ENCODE data around the gene QSOX1.
A peak's percentile ranks its signal among the peaks of the same experiment; 100 is the strongest.

The QSOX1 gene

GRCh38 chr1:180230791-180231505 is 76.3 kb downstream of the QSOX1 start:
- no peak overlapping the region for H3K27ac ChIP-seq (ENCODE audit: low read depth, low read length)
- H3K4me1 ChIP-seq (ENCODE audit: control insufficient read depth, insufficient read depth, low read length) = peaks cover 33% of the 10 kb centered on the region
- H3K27me3 ChIP-seq (ENCODE audit: control insufficient read depth, insufficient read depth, low read length) = peaks cover 96% of the 10 kb centered on the region
- H3K9ac ChIP-seq (ENCODE audit: low read length) = peak overlapping the region; percentile 83
- no peaks in the 10 kb centered on the region for H3K9me3 ChIP-seq (ENCODE audit: control insufficient read depth, insufficient read depth, low read depth, low read length)
- no peaks in the 10 kb centered on the region for H3K36me3 ChIP-seq (ENCODE audit: control insufficient read depth, insufficient read depth, low read length)
- H3K4me3 ChIP-seq (ENCODE audit: low read depth, low read length) = peak overlapping the region; percentile 74

GRCh38 chr1:180231506-180231921 is 76.8 kb downstream of the QSOX1 start:
- H3K27me3 ChIP-seq (ENCODE audit: control insufficient read depth, insufficient read depth, low read length) = peaks cover 96% of the 10 kb centered on the region
- no peaks in the 10 kb centered on the region for H3K36me3 ChIP-seq (ENCODE audit: control insufficient read depth, insufficient read depth, low read length)
- no peaks in the 10 kb centered on the region for H3K9me3 ChIP-seq (ENCODE audit: control insufficient read depth, insufficient read depth, low read depth, low read length)
- peaks cover 39% of the 10 kb centered on the region for H3K4me1 ChIP-seq (ENCODE audit: control insufficient read depth, insufficient read depth, low read length)
- H3K9ac ChIP-seq (ENCODE audit: low read length) = peak overlapping the region; percentile 11
- peak overlapping the region; percentile 74 for H3K4me3 ChIP-seq (ENCODE audit: low read depth, low read length)
- no peak overlapping the region for H3K27ac ChIP-seq (ENCODE audit: low read depth, low read length)

GRCh38 chr1:180231936-180232335 is 77.3 kb downstream of the QSOX1 start:
- Histone ChIP-seq H3K27me3 (ENCODE audit: control insufficient read depth, insufficient read depth, low read length) (peaks cover 96% of the 10 kb centered on the region), H3K27ac (ENCODE audit: low read depth, low read length) (no peak overlapping the region), H3K36me3 (ENCODE audit: control insufficient read depth, insufficient read depth, low read length) (no peaks in the 10 kb centered on the region), H3K9me3 (ENCODE audit: control insufficient read depth, insufficient read depth, low read depth, low read length) (no peaks in the 10 kb centered on the region), H3K9ac (ENCODE audit: low read length) (peak overlapping the region; percentile 5), H3K4me3 (ENCODE audit: low read depth, low read length) (peak overlapping the region; percentile 74), H3K4me1 (ENCODE audit: control insufficient read depth, insufficient read depth, low read length) (peaks cover 43% of the 10 kb centered on the region)

GRCh38 chr1:180232521-180233043 is 77.9 kb downstream of the QSOX1 start:
- H3K4me3 ChIP-seq (ENCODE audit: low read depth, low read length) = peak overlapping the region; percentile 74
- H3K9ac ChIP-seq (ENCODE audit: low read length) = no peak overlapping the region
- no peaks in the 10 kb centered on the region for H3K36me3 ChIP-seq (ENCODE audit: control insufficient read depth, insufficient read depth, low read length)
- no peak overlapping the region for H3K27ac ChIP-seq (ENCODE audit: low read depth, low read length)
- peaks cover 49% of the 10 kb centered on the region for H3K4me1 ChIP-seq (ENCODE audit: control insufficient read depth, insufficient read depth, low read length)
- no peaks in the 10 kb centered on the region for H3K9me3 ChIP-seq (ENCODE audit: control insufficient read depth, insufficient read depth, low read depth, low read length)
- H3K27me3 ChIP-seq (ENCODE audit: control insufficient read depth, insufficient read depth, low read length) = peaks cover 96% of the 10 kb centered on the region

- no peak overlapping the region for H3K27ac ChIP-seq (ENCODE audit: low read depth, low read length)
- no peaks in the 10 kb centered on the region for H3K36me3 ChIP-seq (ENCODE audit: control insufficient read depth, insufficient read depth, low read length)
- peaks cover 96% of the 10 kb centered on the region for H3K27me3 ChIP-seq (ENCODE audit: control insufficient read depth, insufficient read depth, low read length)
- H3K4me1 ChIP-seq (ENCODE audit: control insufficient read depth, insufficient read depth, low read length) = peaks cover 56% of the 10 kb centered on the region
- peak overlapping the region; percentile 39 for H3K4me3 ChIP-seq (ENCODE audit: low read depth, low read length)
- H3K9ac ChIP-seq (ENCODE audit: low read length) = no peak overlapping the region
- H3K9me3 ChIP-seq (ENCODE audit: control insufficient read depth, insufficient read depth, low read depth, low read length) = no peaks in the 10 kb centered on the region
Measured at GRCh38 chr1:180233191-180234011, 78.7 kb downstream of the QSOX1 start.

- Histone ChIP-seq H3K4me1 (ENCODE audit: control insufficient read depth, insufficient read depth, low read length) (peaks cover 67% of the 10 kb centered on the region), H3K9me3 (ENCODE audit: control insufficient read depth, insufficient read depth, low read depth, low read length) (no peaks in the 10 kb centered on the region), H3K27ac (ENCODE audit: low read depth, low read length) (no peak overlapping the region), H3K9ac (ENCODE audit: low read length) (no peak overlapping the region), H3K36me3 (ENCODE audit: control insufficient read depth, insufficient read depth, low read length) (no peaks in the 10 kb centered on the region), H3K27me3 (ENCODE audit: control insufficient read depth, insufficient read depth, low read length) (peaks cover 96% of the 10 kb centered on the region), H3K4me3 (ENCODE audit: low read depth, low read length) (peak overlapping the region; percentile 58)
Measured at GRCh38 chr1:180234369-180235076, 79.9 kb downstream of the QSOX1 start.

- Histone ChIP-seq H3K27me3 (ENCODE audit: control insufficient read depth, insufficient read depth, low read length) (peaks cover 100% of the 10 kb centered on the region), H3K9ac (ENCODE audit: low read length) (no peak overlapping the region), H3K36me3 (ENCODE audit: control insufficient read depth, insufficient read depth, low read length) (no peaks in the 10 kb centered on the region), H3K27ac (ENCODE audit: low read depth, low read length) (no peak overlapping the region), H3K4me3 (ENCODE audit: low read depth, low read length) (peak overlapping the region; percentile 58), H3K4me1 (ENCODE audit: control insufficient read depth, insufficient read depth, low read length) (peaks cover 71% of the 10 kb centered on the region), H3K9me3 (ENCODE audit: control insufficient read depth, insufficient read depth, low read depth, low read length) (no peaks in the 10 kb centered on the region)
Measured at GRCh38 chr1:180235077-180235501, 80.4 kb downstream of the QSOX1 start.

- H3K27ac ChIP-seq (ENCODE audit: low read depth, low read length) = no peak overlapping the region
- no peaks in the 10 kb centered on the region for H3K36me3 ChIP-seq (ENCODE audit: control insufficient read depth, insufficient read depth, low read length)
- peaks cover 98% of the 10 kb centered on the region for H3K27me3 ChIP-seq (ENCODE audit: control insufficient read depth, insufficient read depth, low read length)
- peaks cover 71% of the 10 kb centered on the region for H3K4me1 ChIP-seq (ENCODE audit: control insufficient read depth, insufficient read depth, low read length)
- H3K9me3 ChIP-seq (ENCODE audit: control insufficient read depth, insufficient read depth, low read depth, low read length) = no peaks in the 10 kb centered on the region
- peak overlapping the region; percentile 58 for H3K4me3 ChIP-seq (ENCODE audit: low read depth, low read length)
- no peak overlapping the region for H3K9ac ChIP-seq (ENCODE audit: low read length)
Measured at GRCh38 chr1:180235502-180236239, 81.0 kb downstream of the QSOX1 start.

GRCh38 chr1:180236698-180237509 is 82.2 kb downstream of the QSOX1 start:
- Histone ChIP-seq H3K4me3 (ENCODE audit: low read depth, low read length) (peak overlapping the region; percentile 58), H3K27ac (ENCODE audit: low read depth, low read length) (no peak overlapping the region), H3K9me3 (ENCODE audit: control insufficient read depth, insufficient read depth, low read depth, low read length) (no peaks in the 10 kb centered on the region), H3K4me1 (ENCODE audit: control insufficient read depth, insufficient read depth, low read length) (peaks cover 69% of the 10 kb centered on the region), H3K36me3 (ENCODE audit: control insufficient read depth, insufficient read depth, low read length) (no peaks in the 10 kb centered on the region), H3K27me3 (ENCODE audit: control insufficient read depth, insufficient read depth, low read length) (peaks cover 94% of the 10 kb centered on the region), H3K9ac (ENCODE audit: low read length) (no peak overlapping the region)

Measured in HUES6 (cell line).